ENCODE measurements around the gene BCL2L15.

The BCL2L15 gene

DNA sequence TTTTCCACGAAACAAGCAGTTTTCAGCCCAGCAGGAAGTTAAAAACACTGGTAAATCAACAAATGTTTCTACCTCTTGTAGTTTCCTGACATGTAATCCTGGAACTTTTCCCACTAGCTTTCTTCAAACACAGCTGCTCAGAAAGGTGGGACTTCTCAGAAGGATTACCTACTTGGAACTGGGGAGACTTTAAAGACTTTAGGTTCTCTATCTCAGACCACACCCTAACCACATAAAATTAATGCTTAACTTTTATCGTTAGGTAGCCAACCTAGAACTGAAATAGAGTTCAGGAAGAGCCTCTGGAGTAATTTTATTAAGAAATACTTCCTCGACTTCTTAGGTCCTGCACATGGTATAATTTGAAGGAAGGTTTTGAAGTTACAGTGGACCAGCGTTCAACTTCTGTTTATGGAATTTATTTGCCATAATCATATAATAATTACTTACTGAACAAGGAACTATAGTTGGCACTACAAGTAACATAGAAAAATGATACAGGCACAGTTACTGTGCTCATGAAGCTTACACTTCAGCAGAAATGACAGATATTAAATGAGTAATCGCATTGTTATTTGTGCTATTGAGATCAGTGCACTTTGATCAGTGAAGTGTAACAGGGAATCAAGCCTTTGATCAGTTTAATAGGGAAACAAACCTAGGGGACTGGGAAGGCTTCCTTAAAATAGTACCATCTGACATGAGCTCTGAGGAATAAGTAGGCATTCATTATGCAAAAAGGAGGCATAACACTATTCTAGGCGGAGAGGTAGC, at the start of gene BCL2L15:
Gene BCL2L15, minus strand, starts transcription at position 180 of the 774 bp plus-strand sequence. CDS start 206 bp downstream, outside the sequence.
- Histone ChIP-seq H3K36me3 (ENCODE audit: control insufficient read depth, insufficient read depth, low read length) (no peaks in the 10 kb centered on the region), H3K9me3 (ENCODE audit: control insufficient read depth, insufficient read depth, low read depth, low read length) (no peaks in the 10 kb centered on the region), H3K27me3 (ENCODE audit: control insufficient read depth, insufficient read depth, low read length) (no peaks in the 10 kb centered on the region), H3K4me3 (ENCODE audit: low read depth, low read length) (no peak within 1 kb of the TSS), H3K9ac (ENCODE audit: low read length) (no peak within 1 kb of the TSS), H3K4me1 (ENCODE audit: control insufficient read depth, insufficient read depth, low read length) (no peaks in the 10 kb centered on the region), H3K27ac (ENCODE audit: low read depth, low read length) (no peak within 1 kb of the TSS)

DNA sequence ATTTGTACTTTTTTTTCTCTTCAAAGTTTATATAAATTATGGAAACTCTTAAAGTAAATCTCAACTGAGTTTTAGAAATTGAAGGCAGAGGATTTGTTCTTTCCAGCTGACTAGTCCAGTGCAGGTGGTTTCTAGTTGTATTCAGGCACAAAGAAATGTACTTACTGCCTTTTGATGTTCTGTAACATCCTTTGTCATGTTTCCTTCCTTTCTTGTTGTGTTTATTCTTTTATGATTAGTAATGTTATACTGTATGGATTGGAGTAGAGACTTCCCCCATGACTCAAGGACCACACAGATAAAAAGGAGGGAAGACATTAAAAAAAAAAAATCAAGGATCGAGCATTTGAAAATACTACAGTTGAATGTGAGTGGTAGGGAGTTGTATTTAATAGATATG, 49.8 kb upstream of the BCL2L15 start:
- Histone ChIP-seq H3K27me3 (ENCODE audit: control insufficient read depth, insufficient read depth, low read length) (no peaks in the 10 kb centered on the region), H3K4me3 (ENCODE audit: low read depth, low read length) (no peak overlapping the region), H3K4me1 (ENCODE audit: control insufficient read depth, insufficient read depth, low read length) (peaks cover 15% of the 10 kb centered on the region), H3K27ac (ENCODE audit: low read depth, low read length) (no peak overlapping the region), H3K9ac (ENCODE audit: low read length) (no peak overlapping the region), H3K9me3 (ENCODE audit: control insufficient read depth, insufficient read depth, low read depth, low read length) (peaks cover 4% of the 10 kb centered on the region; the same call in 1 of the 2 replicates), H3K36me3 (ENCODE audit: control insufficient read depth, insufficient read depth, low read length) (peaks cover 16% of the 10 kb centered on the region)

DNA sequence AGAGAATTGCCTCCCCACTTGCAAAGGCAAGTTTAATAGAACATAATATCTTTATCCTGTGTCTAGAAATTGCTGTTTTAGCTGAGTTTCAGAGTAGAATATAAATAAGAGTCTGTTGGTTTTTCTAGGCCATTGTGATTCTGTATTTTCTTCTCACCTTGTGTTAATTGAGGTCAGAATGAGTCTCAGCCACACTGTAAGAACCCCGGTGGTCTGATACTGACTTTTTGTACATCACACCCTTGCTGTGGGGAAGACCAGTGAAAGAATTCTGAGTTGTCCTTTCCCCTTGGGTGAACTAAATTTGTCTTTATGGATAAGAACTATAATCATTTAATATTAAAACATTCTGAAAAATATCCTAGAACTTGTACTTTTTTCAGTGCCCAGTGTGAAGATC, 48.6 kb upstream of the BCL2L15 start:
- H3K4me1 ChIP-seq (ENCODE audit: control insufficient read depth, insufficient read depth, low read length) = peaks cover 26% of the 10 kb centered on the region
- H3K4me3 ChIP-seq (ENCODE audit: low read depth, low read length) = no peak overlapping the region
- H3K27ac ChIP-seq (ENCODE audit: low read depth, low read length) = no peak overlapping the region

DNA sequence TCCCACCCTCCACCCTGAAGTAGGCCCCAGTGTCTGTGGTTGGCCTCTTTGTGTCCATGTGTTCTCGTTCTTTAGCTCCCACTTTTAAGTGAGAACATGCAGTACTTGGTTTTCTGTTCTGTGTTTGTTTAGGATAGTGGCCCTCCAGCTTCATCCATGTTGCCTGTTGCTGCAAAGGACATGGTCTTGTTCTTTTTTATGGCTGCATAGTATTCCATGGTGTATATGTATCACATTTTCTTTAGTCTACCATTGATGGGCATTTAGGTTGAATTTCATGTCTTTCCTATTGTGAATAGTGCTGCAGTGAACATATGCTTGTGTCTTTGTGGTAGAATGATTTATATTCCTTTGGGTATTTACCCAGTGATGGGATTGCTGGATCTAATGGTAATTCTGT, 47.8 kb upstream of the BCL2L15 start:
- no peak overlapping the region for H3K4me3 ChIP-seq (ENCODE audit: low read depth, low read length)
- H3K9me3 ChIP-seq (ENCODE audit: control insufficient read depth, insufficient read depth, low read depth, low read length) = peaks cover 4% of the 10 kb centered on the region; the same call in 1 of the 2 replicates
- no peaks in the 10 kb centered on the region for H3K27me3 ChIP-seq (ENCODE audit: control insufficient read depth, insufficient read depth, low read length)
- H3K4me1 ChIP-seq (ENCODE audit: control insufficient read depth, insufficient read depth, low read length) = peaks cover 30% of the 10 kb centered on the region
- no peak overlapping the region for H3K9ac ChIP-seq (ENCODE audit: low read length)
- H3K36me3 ChIP-seq (ENCODE audit: control insufficient read depth, insufficient read depth, low read length) = peaks cover 3% of the 10 kb centered on the region; the same call in 1 of the 2 replicates
- H3K27ac ChIP-seq (ENCODE audit: low read depth, low read length) = no peak overlapping the region

More for the DNA sequence above, 48.6 kb upstream of the BCL2L15 start:
- Histone ChIP-seq H3K36me3 (ENCODE audit: control insufficient read depth, insufficient read depth, low read length) (peaks cover 11% of the 10 kb centered on the region), H3K9me3 (ENCODE audit: control insufficient read depth, insufficient read depth, low read depth, low read length) (peaks cover 4% of the 10 kb centered on the region; the same call in 1 of the 2 replicates), H3K27me3 (ENCODE audit: control insufficient read depth, insufficient read depth, low read length) (no peaks in the 10 kb centered on the region), H3K9ac (ENCODE audit: low read length) (no peak overlapping the region)

DNA sequence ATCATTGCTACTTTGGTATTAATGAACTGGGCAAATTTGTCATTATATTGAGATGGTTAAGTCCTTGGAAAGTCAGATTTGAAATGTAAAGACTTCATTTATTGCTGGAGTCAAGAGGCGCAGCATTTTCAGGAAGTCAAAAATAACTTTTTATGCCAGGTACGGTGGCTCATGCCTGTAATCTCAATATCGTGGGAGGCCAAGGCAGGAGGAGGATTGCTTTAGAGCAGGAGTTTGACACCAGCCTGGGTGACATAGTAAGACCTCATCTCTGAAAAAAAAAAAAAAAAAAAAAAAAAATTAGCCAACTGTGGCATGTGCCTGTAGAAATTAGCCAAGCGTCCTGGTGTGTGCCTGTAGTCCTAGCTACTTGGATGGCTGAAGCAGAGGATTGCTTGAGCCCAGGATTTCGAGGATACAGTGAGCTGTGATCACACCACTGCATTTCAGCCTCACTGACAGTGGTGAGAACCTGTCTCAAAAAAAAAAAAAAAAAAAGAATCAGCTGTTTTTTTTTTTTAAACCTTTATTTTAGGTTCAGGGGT, 47.2 kb upstream of the BCL2L15 start:
- Histone ChIP-seq H3K9me3 (ENCODE audit: control insufficient read depth, insufficient read depth, low read depth, low read length) (peaks cover 4% of the 10 kb centered on the region; the same call in 1 of the 2 replicates), H3K27ac (ENCODE audit: low read depth, low read length) (no peak overlapping the region), H3K4me1 (ENCODE audit: control insufficient read depth, insufficient read depth, low read length) (peaks cover 30% of the 10 kb centered on the region), H3K4me3 (ENCODE audit: low read depth, low read length) (no peak overlapping the region), H3K27me3 (ENCODE audit: control insufficient read depth, insufficient read depth, low read length) (no peaks in the 10 kb centered on the region), H3K9ac (ENCODE audit: low read length) (no peak overlapping the region), H3K36me3 (ENCODE audit: control insufficient read depth, insufficient read depth, low read length) (no peaks in the 10 kb centered on the region)

DNA sequence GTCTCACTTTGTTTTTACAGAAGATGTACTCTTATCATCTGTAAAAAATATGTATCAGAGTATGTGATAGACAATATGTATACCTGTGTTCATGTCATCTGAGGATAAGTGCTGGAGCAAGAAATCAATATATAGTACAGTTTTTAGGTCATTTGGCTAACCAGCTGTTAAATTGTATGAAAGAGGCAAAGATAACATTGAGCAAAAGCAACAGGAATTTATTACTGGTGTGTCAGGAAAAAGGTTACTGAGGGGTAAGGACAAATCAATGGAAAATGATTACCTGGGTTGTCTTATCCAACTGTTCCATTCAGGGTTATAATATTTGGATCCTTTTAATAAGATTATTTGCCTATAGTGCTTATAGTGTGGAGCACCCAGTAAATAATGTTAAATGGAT, 46.6 kb upstream of the BCL2L15 start:
- peaks cover 4% of the 10 kb centered on the region; the same call in 1 of the 2 replicates for H3K9me3 ChIP-seq (ENCODE audit: control insufficient read depth, insufficient read depth, low read depth, low read length)
- no peaks in the 10 kb centered on the region for H3K27me3 ChIP-seq (ENCODE audit: control insufficient read depth, insufficient read depth, low read length)
- no peak overlapping the region for H3K27ac ChIP-seq (ENCODE audit: low read depth, low read length)
- peaks cover 30% of the 10 kb centered on the region for H3K4me1 ChIP-seq (ENCODE audit: control insufficient read depth, insufficient read depth, low read length)
- H3K4me3 ChIP-seq (ENCODE audit: low read depth, low read length) = no peak overlapping the region
- H3K9ac ChIP-seq (ENCODE audit: low read length) = no peak overlapping the region
- H3K36me3 ChIP-seq (ENCODE audit: control insufficient read depth, insufficient read depth, low read length) = no peaks in the 10 kb centered on the region

DNA sequence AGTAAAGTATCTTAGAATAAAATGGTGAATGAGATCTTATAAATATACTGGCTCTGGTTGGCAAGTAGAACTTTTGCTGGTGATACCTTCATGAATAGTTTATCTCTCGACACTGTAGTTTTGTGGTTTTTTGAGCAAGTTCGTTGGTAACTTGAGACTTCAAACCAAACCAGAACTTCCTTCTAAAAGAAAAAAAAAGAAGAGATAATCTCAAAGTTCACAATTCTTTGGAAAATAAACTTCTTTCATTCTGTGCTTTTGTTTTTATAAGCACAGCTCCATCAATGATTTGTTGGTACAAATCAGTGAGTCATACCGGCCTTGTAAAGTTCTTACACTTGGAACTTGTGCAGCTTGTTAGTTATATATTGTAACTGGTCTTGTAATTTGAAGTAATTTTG, 44.1 kb upstream of the BCL2L15 start:
- peaks cover 18% of the 10 kb centered on the region for H3K4me1 ChIP-seq (ENCODE audit: control insufficient read depth, insufficient read depth, low read length)
- no peak overlapping the region for H3K27ac ChIP-seq (ENCODE audit: low read depth, low read length)

DNA sequence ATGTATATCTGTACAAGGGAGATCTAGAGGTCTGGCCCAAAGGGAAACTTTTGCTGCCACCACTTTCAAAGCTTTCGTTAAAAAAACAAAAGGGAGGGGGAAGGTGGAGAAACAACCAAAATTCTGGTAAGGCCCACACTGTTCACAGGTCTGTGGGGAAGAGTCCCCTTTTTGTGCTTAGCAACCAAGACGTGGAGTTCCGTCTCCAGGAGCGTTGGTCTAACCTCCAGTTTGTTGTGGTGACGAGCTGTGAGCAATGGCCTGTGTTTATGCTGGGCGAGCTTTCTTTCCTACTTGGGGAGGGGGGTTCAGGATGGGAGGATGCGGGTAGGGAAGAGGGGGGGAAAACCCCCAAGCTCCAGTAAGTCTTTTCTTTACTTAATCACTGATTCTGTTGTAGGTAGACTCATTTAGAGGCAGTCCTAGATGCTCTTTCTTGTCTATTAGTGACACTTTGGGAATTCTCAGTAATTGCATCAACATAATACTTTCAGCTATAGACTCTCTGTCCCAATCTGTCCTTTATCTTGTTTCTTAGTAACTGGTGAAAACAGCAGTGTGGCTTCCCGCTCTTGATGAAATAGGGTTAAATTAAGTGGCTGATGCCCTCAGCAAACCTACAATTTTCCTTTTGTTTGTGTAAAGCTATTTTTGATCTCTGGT, 43.2 kb upstream of the BCL2L15 start:
- Histone ChIP-seq H3K9me3 (ENCODE audit: control insufficient read depth, insufficient read depth, low read depth, low read length) (peaks cover 4% of the 10 kb centered on the region; the same call in 1 of the 2 replicates), H3K36me3 (ENCODE audit: control insufficient read depth, insufficient read depth, low read length) (no peaks in the 10 kb centered on the region), H3K4me1 (ENCODE audit: control insufficient read depth, insufficient read depth, low read length) (peaks cover 18% of the 10 kb centered on the region), H3K4me3 (ENCODE audit: low read depth, low read length) (peak overlapping the region; percentile 99), H3K9ac (ENCODE audit: low read length) (peak overlapping the region; percentile 89), H3K27ac (ENCODE audit: low read depth, low read length) (no peak overlapping the region), H3K27me3 (ENCODE audit: control insufficient read depth, insufficient read depth, low read length) (no peaks in the 10 kb centered on the region)

More for the DNA sequence above, 44.1 kb upstream of the BCL2L15 start:
- no peaks in the 10 kb centered on the region for H3K36me3 ChIP-seq (ENCODE audit: control insufficient read depth, insufficient read depth, low read length)
- peak overlapping the region; percentile 99; the same call in 1 of the 2 replicates for H3K4me3 ChIP-seq (ENCODE audit: low read depth, low read length)
- H3K27me3 ChIP-seq (ENCODE audit: control insufficient read depth, insufficient read depth, low read length) = no peaks in the 10 kb centered on the region
- H3K9me3 ChIP-seq (ENCODE audit: control insufficient read depth, insufficient read depth, low read depth, low read length) = peaks cover 4% of the 10 kb centered on the region; the same call in 1 of the 2 replicates
- H3K9ac ChIP-seq (ENCODE audit: low read length) = no peak overlapping the region

DNA sequence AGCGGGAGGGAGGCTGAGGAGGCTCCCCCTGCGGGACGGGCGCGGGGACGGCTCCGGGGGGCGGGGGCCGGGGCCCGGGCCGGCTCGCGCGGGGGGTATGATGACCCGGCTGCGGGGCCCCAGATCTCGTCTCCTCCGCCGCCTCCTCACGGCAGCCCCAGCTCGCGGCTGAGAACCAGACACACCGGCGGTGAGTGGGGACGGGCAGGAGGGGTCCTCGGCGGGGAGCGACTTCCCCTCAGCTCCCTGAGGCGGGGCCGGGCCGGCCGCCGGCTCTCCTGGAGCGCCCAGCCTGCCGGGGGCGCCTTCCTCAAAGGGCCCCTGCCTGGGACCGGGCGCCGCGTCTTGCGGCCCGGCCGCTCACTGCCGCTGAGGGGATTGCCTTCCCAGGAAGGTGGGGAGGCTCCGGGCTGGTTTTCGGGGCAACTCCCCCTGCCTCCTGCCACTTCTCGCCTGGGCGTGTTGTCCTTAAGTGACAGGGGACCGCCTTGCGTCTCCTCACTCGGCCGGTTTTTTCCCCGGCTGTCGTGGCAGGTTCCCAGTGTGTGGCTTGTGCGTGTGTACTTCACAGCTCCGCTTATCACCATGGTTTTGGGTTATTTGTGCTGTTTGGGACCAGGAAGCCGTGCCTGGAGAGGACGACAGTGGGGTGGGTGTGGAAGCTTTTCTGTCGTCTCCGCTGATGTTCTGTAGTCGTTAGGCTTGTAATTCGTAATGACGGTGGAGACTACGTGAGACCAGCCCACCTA, 42.5 kb upstream of the BCL2L15 start:
- Histone ChIP-seq H3K4me1 (ENCODE audit: control insufficient read depth, insufficient read depth, low read length) (peaks cover 18% of the 10 kb centered on the region), H3K36me3 (ENCODE audit: control insufficient read depth, insufficient read depth, low read length) (no peaks in the 10 kb centered on the region)

DNA sequence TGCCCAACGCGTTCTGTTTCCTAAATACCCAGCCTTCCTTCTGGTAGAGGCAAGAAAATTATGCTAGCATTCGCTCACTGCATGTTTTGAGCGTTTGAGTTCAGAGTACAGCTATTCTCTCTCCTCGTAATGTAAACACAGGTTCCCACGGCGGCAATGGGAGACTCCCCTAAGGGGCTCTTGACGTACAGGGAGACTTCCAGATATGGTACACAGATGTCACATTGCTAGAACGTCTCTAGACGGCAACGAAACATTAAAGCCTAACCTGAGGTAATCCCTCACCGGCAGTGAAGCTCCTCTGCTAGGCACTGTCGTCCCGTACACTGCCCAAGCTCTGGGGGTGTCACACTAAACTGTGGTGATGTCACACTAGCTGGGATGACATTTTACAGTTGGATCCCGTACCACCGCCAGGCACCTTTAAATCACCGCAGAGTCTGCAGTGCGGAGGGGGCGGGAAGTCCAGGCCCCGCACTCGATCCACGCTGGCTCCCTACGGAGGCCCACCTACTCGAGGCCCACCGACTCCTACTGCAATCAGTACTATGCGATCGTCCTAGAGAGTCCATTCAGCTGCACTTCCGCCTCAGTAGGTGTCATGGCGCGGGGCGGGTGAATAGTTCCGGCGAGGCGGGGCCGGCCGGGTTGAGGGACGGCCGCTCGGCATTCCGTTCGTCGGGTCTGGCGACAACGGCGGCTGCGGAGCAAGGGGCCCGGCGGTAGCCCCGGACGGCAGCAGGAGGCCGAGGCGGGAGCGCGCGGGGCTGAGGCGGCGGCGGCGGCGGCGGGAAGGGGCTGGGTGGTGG, 41.8 kb upstream of the BCL2L15 start, which contains the start of gene HIPK1:
Gene HIPK1, plus strand, starts transcription at position 384 of the 809 bp plus-strand sequence.
- no peaks in the 10 kb centered on the region for H3K36me3 ChIP-seq (ENCODE audit: control insufficient read depth, insufficient read depth, low read length)
- H3K4me3 ChIP-seq (ENCODE audit: low read depth, low read length) = peak within 1 kb of the TSS; percentile 99
- H3K27ac ChIP-seq (ENCODE audit: low read depth, low read length) = peak within 1 kb of the TSS; percentile 12; the same call in 1 of the 2 replicates
- no peaks in the 10 kb centered on the region for H3K9me3 ChIP-seq (ENCODE audit: control insufficient read depth, insufficient read depth, low read depth, low read length)
- H3K9ac ChIP-seq (ENCODE audit: low read length) = peak within 1 kb of the TSS; percentile 89
- H3K27me3 ChIP-seq (ENCODE audit: control insufficient read depth, insufficient read depth, low read length) = no peaks in the 10 kb centered on the region
- H3K4me1 ChIP-seq (ENCODE audit: control insufficient read depth, insufficient read depth, low read length) = peaks cover 18% of the 10 kb centered on the region

More for the DNA sequence above, 42.5 kb upstream of the BCL2L15 start:
- Histone ChIP-seq H3K9ac (ENCODE audit: low read length) (peak overlapping the region; percentile 89), H3K27me3 (ENCODE audit: control insufficient read depth, insufficient read depth, low read length) (no peaks in the 10 kb centered on the region), H3K9me3 (ENCODE audit: control insufficient read depth, insufficient read depth, low read depth, low read length) (no peaks in the 10 kb centered on the region), H3K4me3 (ENCODE audit: low read depth, low read length) (peak overlapping the region; percentile 99), H3K27ac (ENCODE audit: low read depth, low read length) (peak overlapping the region; percentile 12; the same call in 1 of the 2 replicates)
